ENCODE results near the gene ZNF454. TPM values are rescaled to one million over a fixed set of nuclear protein-coding genes. Genes with fewer than 3 reads are reported as not detected.

ZNF454 gene
- polyA plus RNA-seq, 1 donor from 2014 or later, result 0.61 TPM

GRCh38 chr5:178931846-178932760 is 8.9 kb upstream of the ZNF454 start:
- no peaks in the 10 kb centered on the region for H4K20me1 ChIP-seq (ENCODE audit: insufficient read depth)
- H3K9ac ChIP-seq (ENCODE audit: low read length), result no peak overlapping the region
- H3K79me2 ChIP-seq (replicated peaks; ENCODE audit: insufficient read depth, low read length), result no peaks in the 10 kb centered on the region
- no peaks in the 10 kb centered on the region for H3K27me3 ChIP-seq (ENCODE audit: insufficient read depth, low read depth, low read length)
- no peak overlapping the region for H3K4me3 ChIP-seq (ENCODE audit: low read length)
- H3K4me2 ChIP-seq (ENCODE audit: low read length), result no peak overlapping the region
- no peaks in the 10 kb centered on the region for H3K9me2 ChIP-seq (ENCODE audit: insufficient read depth, low read length)
- H3K9me3 ChIP-seq (ENCODE audit: low read length), result peaks cover 56% of the 10 kb centered on the region
- no peak overlapping the region for H3K27ac ChIP-seq (ENCODE audit: low read length)
- peaks cover 6% of the 10 kb centered on the region for H3K36me3 ChIP-seq (ENCODE audit: insufficient read depth, low read length)
- TF ChIP-seq EP300 (conservative IDR thresholded peaks at IDR 0.05; ENCODE audit: poor library complexity, severe bottlenecking) (no peak), CTCF (IDR thresholded peaks at IDR 0.05; ENCODE audit: poor library complexity, severe bottlenecking) (no peak), MXI1 (conservative IDR thresholded peaks at IDR 0.05; ENCODE audit: poor library complexity, severe bottlenecking) (no peak), EZH2 (IDR thresholded peaks at IDR 0.05; ENCODE audit: borderline replicate concordance, insufficient read depth, low read length, poor library complexity, severe bottlenecking) (no peak), SMC3 (conservative IDR thresholded peaks at IDR 0.05; ENCODE audit: poor library complexity) (no peak), RAD21 (conservative IDR thresholded peaks at IDR 0.05) (no peak), POLR2AphosphoS5 (IDR thresholded peaks at IDR 0.05) (no peak), REST (IDR thresholded peaks at IDR 0.05; ENCODE audit: borderline replicate concordance) (no peak), TAF1 (IDR thresholded peaks at IDR 0.05; ENCODE audit: low read depth) (no peak)
- H2AFZ ChIP-seq (ENCODE audit: low read depth, low read length), result no peak overlapping the region
- no peaks in the 10 kb centered on the region for H3F3A ChIP-seq (ENCODE audit: insufficient read depth, low read length, poor library complexity, severe bottlenecking)

DNA sequence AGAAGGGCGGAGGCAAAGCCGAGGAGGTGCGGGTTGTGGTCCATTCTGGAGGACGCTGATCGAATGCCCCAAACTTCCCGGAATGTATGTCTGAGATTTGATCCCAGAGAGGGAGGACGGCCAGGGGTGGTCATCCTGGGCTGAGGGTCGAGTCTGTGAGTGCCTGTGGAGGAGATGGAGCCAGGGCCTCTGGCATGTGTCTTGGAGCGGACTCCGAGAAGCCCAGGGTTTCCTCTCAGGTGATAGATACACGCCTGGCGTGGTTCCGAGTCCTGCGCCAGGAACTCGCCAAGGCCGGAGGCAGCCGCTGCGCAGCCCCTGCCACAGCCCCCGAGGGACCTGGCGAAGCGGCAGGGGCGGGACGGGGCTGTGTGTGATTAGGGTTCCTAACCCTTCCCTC is 363 bp downstream of the ZNF454 start:
- no peak overlapping the region for H3K27ac ChIP-seq (ENCODE audit: low read length)
- H3K79me2 ChIP-seq (replicated peaks; ENCODE audit: insufficient read depth, low read length), result no peaks in the 10 kb centered on the region
- no peak overlapping the region for H2AFZ ChIP-seq (ENCODE audit: low read depth, low read length)
- H3K4me2 ChIP-seq (ENCODE audit: low read length), result no peak overlapping the region
- TF ChIP-seq RAD21 (conservative IDR thresholded peaks at IDR 0.05), result no peak
- TF ChIP-seq EP300 (conservative IDR thresholded peaks at IDR 0.05; ENCODE audit: poor library complexity, severe bottlenecking), result no peak
- TF ChIP-seq CTCF (IDR thresholded peaks at IDR 0.05; ENCODE audit: poor library complexity, severe bottlenecking), result no peak
- TF ChIP-seq TAF1 (IDR thresholded peaks at IDR 0.05; ENCODE audit: low read depth), result no peak
- no peak for TF ChIP-seq REST (IDR thresholded peaks at IDR 0.05; ENCODE audit: borderline replicate concordance)
- TF ChIP-seq EZH2 (IDR thresholded peaks at IDR 0.05; ENCODE audit: borderline replicate concordance, insufficient read depth, low read length, poor library complexity, severe bottlenecking), result no peak
- TF ChIP-seq POLR2AphosphoS5 (IDR thresholded peaks at IDR 0.05), result no peak
- TF ChIP-seq MXI1 (conservative IDR thresholded peaks at IDR 0.05; ENCODE audit: poor library complexity, severe bottlenecking), result no peak
- TF ChIP-seq SMC3 (conservative IDR thresholded peaks at IDR 0.05; ENCODE audit: poor library complexity), result no peak
- no peaks in the 10 kb centered on the region for H3K27me3 ChIP-seq (ENCODE audit: insufficient read depth, low read depth, low read length)
- H3K9me3 ChIP-seq (ENCODE audit: low read length), result peaks cover 39% of the 10 kb centered on the region
- no peaks in the 10 kb centered on the region for H3K9me2 ChIP-seq (ENCODE audit: insufficient read depth, low read length)
- H3F3A ChIP-seq (ENCODE audit: insufficient read depth, low read length, poor library complexity, severe bottlenecking), result no peaks in the 10 kb centered on the region
- H3K36me3 ChIP-seq (ENCODE audit: insufficient read depth, low read length), result no peaks in the 10 kb centered on the region
- peak overlapping the region; percentile 46 for H3K9ac ChIP-seq (ENCODE audit: low read length)
- H4K20me1 ChIP-seq (ENCODE audit: insufficient read depth), result no peaks in the 10 kb centered on the region
- peak overlapping the region; percentile 63 for H3K4me3 ChIP-seq (ENCODE audit: low read length)
